Smooth muscle cell (in vitro differentiated cells): ENCODE measurements around the gene ELAVL2. TPM values are rescaled to one million over a fixed set of nuclear protein-coding genes. Genes with fewer than 3 reads are reported as not detected.

Experiments
- DNase-seq: peaks from one replicate; lab custom pipeline; 2025; ENCODE audit not compliant: unreplicated experiment; lab: John Stamatoyannopoulos, UW
- H2AFZ ChIP-seq: fragments of 200-600 bp; sonication (generic); 2 replicates; pipeline ENCODE4 v1.6.0; 2016; ENCODE audit warnings: antibody characterized with exemption, low read depth, mild to moderate bottlenecking
- H3F3A ChIP-seq: fragments of 200-600 bp; sonication (generic); 2 replicates; pipeline ENCODE4 v1.6.0; 2017; ENCODE audit warnings: antibody characterized with exemption, low read depth
- H3K27ac ChIP-seq: fragments of 200-600 bp; sonication (generic); 2 replicates; pipeline ENCODE4 v1.5.1; 2016; ENCODE audit warnings: low read depth, mild to moderate bottlenecking
- H3K27me3 ChIP-seq: fragments of 200-600 bp; sonication (generic); 2 replicates; pipeline ENCODE4 v1.6.1; 2016; ENCODE audit warnings: low read depth, mild to moderate bottlenecking
- H3K36me3 ChIP-seq: fragments of 200-600 bp; sonication (generic); 2 replicates; pipeline ENCODE4 v1.5.1; 2016; ENCODE audit warnings: low read depth
- H3K4me1 ChIP-seq: fragments of 200-600 bp; sonication (generic); 2 replicates; pipeline ENCODE4 v1.5.1; 2016; ENCODE audit warnings: low read depth
- H3K4me2 ChIP-seq: fragments of 200-600 bp; sonication (generic); 2 replicates; pipeline ENCODE4 v1.6.0; 2016; ENCODE audit warnings: mild to moderate bottlenecking
- H3K4me3 ChIP-seq: fragments of 200-600 bp; sonication (generic); 2 replicates; pipeline ENCODE4 v1.5.1; 2016; ENCODE audit warnings: mild to moderate bottlenecking
- H3K79me2 ChIP-seq: fragments of 200-600 bp; sonication (generic); 2 replicates; pipeline ENCODE4 v1.6.0; 2016; ENCODE audit warnings: low read depth, mild to moderate bottlenecking
- H3K9ac ChIP-seq: fragments of 200-600 bp; sonication (generic); 2 replicates; pipeline ENCODE4 v1.6.0; 2016; ENCODE audit warnings: low read depth
- H3K9me3 ChIP-seq: fragments of 200-600 bp; sonication (generic); replicated peaks from 2 replicates; pipeline ENCODE4 v1.5.1; 2016; ENCODE audit warnings: low read depth
- H4K20me1 ChIP-seq: fragments of 200-600 bp; sonication (generic); 2 replicates; pipeline ENCODE4 v1.6.0; 2016; ENCODE audit warnings: low read depth
- WGBS: methylation state at CpG from one replicate; pipeline ENCODE4 v1.1.7; 2016; ENCODE audit warnings: low lambda C conversion rate; 5-methylcytosine and 5-hydroxymethylcytosine counted together
- polyA plus RNA-seq: library from polyadenylated mRNA; unstranded; fragments of >200 nt; fragmentation: Nextera tagmentation; extraction: Ambion mirVana; gene quantifications from 2 replicates; pipeline ENCODE4 v1.2.1, GENCODE V29; 2016
- total RNA-seq: library from RNA; depleted of rRNA; stranded (reverse); fragments of >200 nt; gene quantifications from 2 replicates; pipeline ENCODE4 v1.2.3, GENCODE V29; 2014
- TF ChIP-seq, protein P1 (sequence below): fragments of 200-600 bp; sonication (generic); IDR thresholded peaks from 2 replicates; pipeline ENCODE4 v1.5.1; 2017; ENCODE audit warnings: borderline replicate concordance, mild to moderate bottlenecking, antibody characterized with exemption; ENCODE audit not compliant: insufficient read depth, poor library complexity, severe bottlenecking

The ELAVL2 gene
- total and polyA plus RNA-seq, 2 experiments from 2014 or later = 5.6 TPM; not detected in 1

DNA sequence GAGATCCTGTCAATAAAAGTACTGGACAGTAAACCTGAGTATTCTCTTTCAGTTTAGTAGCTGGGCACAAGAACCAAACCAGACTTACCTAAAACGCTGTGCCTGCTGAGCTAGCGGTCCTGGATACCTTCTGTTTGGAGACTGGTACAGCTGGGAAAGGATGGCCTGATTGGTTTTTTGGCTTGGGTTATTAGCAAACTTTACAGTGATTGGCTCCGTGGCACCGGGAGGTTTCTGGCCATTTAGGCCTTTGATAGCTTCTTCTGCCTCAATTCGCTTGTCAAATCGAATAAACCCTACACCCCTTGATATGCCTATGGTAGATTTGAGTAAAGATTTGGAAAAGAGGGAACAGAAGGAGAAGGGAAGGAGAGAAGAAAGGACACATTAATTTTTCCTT, 124.7 kb downstream of the ELAVL2 start:
- no peak overlapping the region for H3K4me2 ChIP-seq
- WGBS = 98% methylated on average over 6 of the region's 6 CpGs
- H3K27me3 ChIP-seq = no peaks in the 10 kb centered on the region
- no peaks in the 10 kb centered on the region for H4K20me1 ChIP-seq
- H3K27ac ChIP-seq = no peak overlapping the region
- no peaks in the 10 kb centered on the region for H3K4me1 ChIP-seq
- no peak overlapping the region for H3K9ac ChIP-seq
- H3K79me2 ChIP-seq = no peaks in the 10 kb centered on the region
- no peak for DNase-seq
- no peaks in the 10 kb centered on the region for H3F3A ChIP-seq
- no peaks in the 10 kb centered on the region for H3K36me3 ChIP-seq
- H3K9me3 ChIP-seq = no peaks in the 10 kb centered on the region
- no peak overlapping the region for H3K4me3 ChIP-seq
- TF ChIP-seq, protein P1, sequence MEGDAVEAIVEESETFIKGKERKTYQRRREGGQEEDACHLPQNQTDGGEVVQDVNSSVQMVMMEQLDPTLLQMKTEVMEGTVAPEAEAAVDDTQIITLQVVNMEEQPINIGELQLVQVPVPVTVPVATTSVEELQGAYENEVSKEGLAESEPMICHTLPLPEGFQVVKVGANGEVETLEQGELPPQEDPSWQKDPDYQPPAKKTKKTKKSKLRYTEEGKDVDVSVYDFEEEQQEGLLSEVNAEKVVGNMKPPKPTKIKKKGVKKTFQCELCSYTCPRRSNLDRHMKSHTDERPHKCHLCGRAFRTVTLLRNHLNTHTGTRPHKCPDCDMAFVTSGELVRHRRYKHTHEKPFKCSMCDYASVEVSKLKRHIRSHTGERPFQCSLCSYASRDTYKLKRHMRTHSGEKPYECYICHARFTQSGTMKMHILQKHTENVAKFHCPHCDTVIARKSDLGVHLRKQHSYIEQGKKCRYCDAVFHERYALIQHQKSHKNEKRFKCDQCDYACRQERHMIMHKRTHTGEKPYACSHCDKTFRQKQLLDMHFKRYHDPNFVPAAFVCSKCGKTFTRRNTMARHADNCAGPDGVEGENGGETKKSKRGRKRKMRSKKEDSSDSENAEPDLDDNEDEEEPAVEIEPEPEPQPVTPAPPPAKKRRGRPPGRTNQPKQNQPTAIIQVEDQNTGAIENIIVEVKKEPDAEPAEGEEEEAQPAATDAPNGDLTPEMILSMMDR = no peak
- H2AFZ ChIP-seq = no peak overlapping the region

DNA sequence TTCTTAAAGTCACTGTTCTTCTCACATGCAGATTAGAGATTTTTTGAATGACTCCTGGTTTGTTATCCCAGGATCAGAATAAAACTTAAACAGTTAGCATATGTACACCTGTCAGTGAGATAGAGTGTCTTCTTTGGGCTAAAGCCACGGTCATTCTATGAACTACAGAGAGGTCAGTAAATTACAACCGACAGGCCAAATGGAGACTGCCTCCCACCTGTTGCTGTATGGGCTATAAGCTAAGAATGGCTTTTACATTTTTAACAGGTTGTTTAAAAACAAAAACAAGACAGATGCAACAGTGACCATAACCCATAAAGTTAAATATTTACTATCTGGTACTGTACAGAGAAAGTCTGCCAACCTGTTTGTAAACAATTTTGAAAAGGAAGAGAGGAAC, 125.7 kb downstream of the ELAVL2 start:
- no peaks in the 10 kb centered on the region for H4K20me1 ChIP-seq
- no peaks in the 10 kb centered on the region for H3K27me3 ChIP-seq
- no peak overlapping the region for H3K27ac ChIP-seq
- no peak overlapping the region for H3K4me2 ChIP-seq
- H3K4me1 ChIP-seq = no peaks in the 10 kb centered on the region
- H3K4me3 ChIP-seq = no peak overlapping the region
- H3K36me3 ChIP-seq = no peaks in the 10 kb centered on the region
- TF ChIP-seq, protein P1 = no peak
- no peak for DNase-seq
- H3K79me2 ChIP-seq = no peaks in the 10 kb centered on the region
- no peak overlapping the region for H3K9ac ChIP-seq
- WGBS = 95% methylated on average over 2 of the region's 2 CpGs
- no peaks in the 10 kb centered on the region for H3F3A ChIP-seq
- H2AFZ ChIP-seq = no peak overlapping the region
- H3K9me3 ChIP-seq = no peaks in the 10 kb centered on the region

DNA sequence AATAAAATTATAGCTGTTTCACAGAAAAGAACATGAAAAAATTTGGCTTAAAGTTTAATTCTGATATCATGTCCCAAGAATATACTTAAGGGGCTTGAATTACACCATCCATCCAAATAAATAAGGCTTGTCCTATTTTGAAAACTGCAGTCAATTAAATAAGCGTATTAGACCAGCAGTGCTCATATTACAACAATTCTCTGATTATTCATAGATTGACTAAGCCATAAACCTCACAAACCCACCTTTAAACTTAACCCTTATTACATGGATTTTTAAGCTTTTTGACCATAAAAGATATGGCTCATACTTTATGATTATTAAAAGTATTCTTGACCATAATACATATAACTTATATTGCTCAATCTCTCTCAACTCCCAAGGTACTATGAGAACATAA, 127.9 kb downstream of the ELAVL2 start:
- H3K9ac ChIP-seq = no peak overlapping the region
- H3K27me3 ChIP-seq = no peaks in the 10 kb centered on the region
- H3K79me2 ChIP-seq = no peaks in the 10 kb centered on the region
- H3F3A ChIP-seq = no peaks in the 10 kb centered on the region
- no peaks in the 10 kb centered on the region for H3K36me3 ChIP-seq
- WGBS = 92% methylated on average over 1 of the region's 1 CpG
- H3K4me2 ChIP-seq = no peak overlapping the region
- H3K9me3 ChIP-seq = no peaks in the 10 kb centered on the region
- no peak overlapping the region for H2AFZ ChIP-seq
- H3K4me3 ChIP-seq = no peak overlapping the region
- TF ChIP-seq, protein P1 = no peak
- DNase-seq = no peak
- H3K27ac ChIP-seq = no peak overlapping the region
- H4K20me1 ChIP-seq = no peaks in the 10 kb centered on the region
- no peaks in the 10 kb centered on the region for H3K4me1 ChIP-seq

DNA sequence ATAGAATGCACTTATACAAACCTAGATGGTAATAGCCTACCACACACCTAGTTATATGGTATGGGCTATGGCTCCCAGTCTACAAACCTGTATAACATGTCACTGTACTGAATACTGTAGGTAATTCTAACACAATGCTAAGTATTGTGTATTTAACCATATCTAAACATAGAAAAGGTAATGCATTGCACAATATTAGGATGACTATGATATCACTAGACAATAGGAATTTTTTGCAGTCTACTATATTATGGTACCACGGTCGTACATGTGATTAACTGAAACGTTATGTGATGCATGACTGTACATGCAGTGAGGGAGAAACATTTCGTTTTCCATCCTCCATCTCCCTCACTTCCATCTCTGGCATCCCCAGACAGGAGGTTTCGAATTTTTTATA, 130.5 kb downstream of the ELAVL2 start:
- no peak overlapping the region for H3K27ac ChIP-seq
- H3K4me1 ChIP-seq = no peaks in the 10 kb centered on the region
- no peak overlapping the region for H3K9ac ChIP-seq
- no peaks in the 10 kb centered on the region for H4K20me1 ChIP-seq
- no peaks in the 10 kb centered on the region for H3K79me2 ChIP-seq
- H3F3A ChIP-seq = no peaks in the 10 kb centered on the region
- H3K4me3 ChIP-seq = no peak overlapping the region
- H3K27me3 ChIP-seq = no peaks in the 10 kb centered on the region
- WGBS = 90% methylated on average over 5 of the region's 5 CpGs
- H3K4me2 ChIP-seq = no peak overlapping the region
- TF ChIP-seq, protein P1 = no peak
- no peaks in the 10 kb centered on the region for H3K9me3 ChIP-seq
- H2AFZ ChIP-seq = no peak overlapping the region
- DNase-seq = no peak
- H3K36me3 ChIP-seq = no peaks in the 10 kb centered on the region
